K562 (cell line): ENCODE data around the gene KBTBD12. TPM values are rescaled to one million over a fixed set of nuclear protein-coding genes. Genes with fewer than 3 reads are reported as not detected.

Experiments used
- ATAC-seq: fragments of 200-7000 bp; cut with Tn5 transposase; 3 replicates; pipeline ENCODE4 v1.9.1; 2020; ENCODE audit warnings: moderate library complexity
- BruUV-seq: library from RNA; stranded (reverse); fragments of 400-500 nt; replicated peaks from 2 replicates; lab custom pipeline; 2021; lab: Mats Ljungman, UMichigan
- CTCF ChIA-PET: fragments of 300-600 bp; formaldehyde crosslinking; extraction: SDS; loops from one replicate; lab custom pipeline; 2021; ENCODE audit warnings: low intra/inter-chr PET ratio; lab: Yijun Ruan, JAX
- POLR2A ChIA-PET: fragments of 300-600, 350-650 bp; sonication (Branson Sonifier 250); formaldehyde crosslinking; extraction: SDS; loops from one replicate; lab custom pipeline; 2021; ENCODE audit warnings: antibody characterized with exemption, inconsistent platforms; lab: Yijun Ruan, JAX
- DNase-seq, 4 experiments: peaks; one replicate each; pipeline versions ENCODE4 v3.0.0 to v3.0.0-alpha.2; 2011 to 2018; ENCODE audit warnings: low spot score in 3 of 4, mixed read lengths in 3 of 4; ENCODE audit errors: extremely low read depth in 1 of 4
- FAIRE-seq: peaks from 2 replicates; lab custom pipeline; 2011; peaks lifted over from hg19 to GRCh38; lab: Jason Lieb, UNC
- H2AFZ ChIP-seq: 2 replicates; pipeline ENCODE4 v1.6.0; 2011; ENCODE audit warnings: low read depth, low read length, control low read depth, inconsistent platforms
- H3K27ac ChIP-seq: fragments of 200-600 bp; 3 replicates; pipeline ENCODE4 v1.8.0; 2011; ENCODE audit warnings: low read depth, mild to moderate bottlenecking, control low read depth, inconsistent platforms, low read length, moderate library complexity, mixed read lengths; ENCODE audit errors: extremely low read depth
- H3K27me3 ChIP-seq, 2 experiments: fragments of 300-600 bp in 1 of 2; 2 replicates in 1 of 2; 3 replicates in 1 of 2; pipeline versions ENCODE4 v1.6.0 to v1.8.0; 2011; ENCODE audit warnings: inconsistent platforms in 2 of 2, low read length in 2 of 2, mild to moderate bottlenecking in 1 of 2, mixed read lengths in 1 of 2, moderate library complexity in 1 of 2; ENCODE audit not compliant: control insufficient read depth in 2 of 2, insufficient read depth in 2 of 2
- H3K36me3 ChIP-seq: fragments of 300-600 bp; 3 replicates; pipeline ENCODE4 v1.8.0; 2011; ENCODE audit warnings: mild to moderate bottlenecking, low read length, inconsistent platforms; ENCODE audit not compliant: control insufficient read depth, insufficient read depth
- H3K4me1 ChIP-seq, 2 experiments: fragments of 200-600 bp in 1 of 2; replicated peaks in 1 of 2; 2 replicates in 1 of 2; 3 replicates in 1 of 2; pipeline versions ENCODE4 v1.5.1 to v1.8.0; 2011; ENCODE audit warnings: inconsistent platforms in 2 of 2, low read length in 2 of 2, mild to moderate bottlenecking in 1 of 2, mixed read lengths in 1 of 2, moderate library complexity in 1 of 2; ENCODE audit not compliant: control insufficient read depth in 2 of 2, insufficient read depth in 2 of 2
- H3K4me2 ChIP-seq: 2 replicates; pipeline ENCODE4 v1.6.1; 2011; ENCODE audit warnings: low read length, control low read depth, inconsistent platforms, mixed read lengths; ENCODE audit not compliant: insufficient read depth
- H3K4me3 ChIP-seq: fragments of 200-600 bp; sonication (generic), shearing (Covaris generic); 2 replicates; pipeline ENCODE4 v1.5.1; 2016; ENCODE audit warnings: control low read depth, inconsistent platforms
- H3K79me2 ChIP-seq: fragments of 200-600 bp; 3 replicates; pipeline ENCODE4 v1.8.0; 2011; ENCODE audit warnings: low read length, inconsistent platforms; ENCODE audit not compliant: control insufficient read depth, insufficient read depth
- H3K9ac ChIP-seq, 2 experiments: 2 replicates each; pipeline versions ENCODE4 v1.6.0 to v1.6.1; 2011; ENCODE audit warnings: low read depth in 2 of 2, low read length in 2 of 2, control low read depth in 1 of 2, inconsistent platforms in 1 of 2, mild to moderate bottlenecking in 1 of 2, mixed read lengths in 1 of 2; ENCODE audit not compliant: insufficient read depth in 1 of 2
- H3K9me1 ChIP-seq: one replicate; pipeline ENCODE4 v1.6.0; 2011; ENCODE audit warnings: inconsistent platforms, mild to moderate bottlenecking, low read length, moderate library complexity; ENCODE audit not compliant: control insufficient read depth, insufficient read depth
- H3K9me3 ChIP-seq: replicated peaks from 2 replicates; pipeline ENCODE4 v1.5.1; 2011; ENCODE audit warnings: low read depth, low read length, inconsistent platforms; ENCODE audit not compliant: control insufficient read depth, insufficient read depth
- H4K20me1 ChIP-seq: replicated peaks from 2 replicates; pipeline ENCODE4 v1.6.1; 2011; ENCODE audit warnings: low read length, inconsistent platforms, mixed read lengths; ENCODE audit not compliant: control insufficient read depth, insufficient read depth
- AFF1 ChIP-seq, 2 experiments: fragments of 450-650 bp; IDR thresholded peaks; 2 replicates each; pipeline ENCODE4 v1.6.1; 2018; ENCODE audit warnings: mild to moderate bottlenecking in 2 of 2, low read depth in 1 of 2; ENCODE audit not compliant: partially characterized antibody in 2 of 2
- ARID2 ChIP-seq: fragments of 450-650 bp; IDR thresholded peaks from 2 replicates; pipeline ENCODE4 v1.6.1; 2017; ENCODE audit warnings: antibody characterized with exemption, mild to moderate bottlenecking
- CBX5 ChIP-seq: IDR thresholded peaks from 2 replicates; pipeline ENCODE4 v1.6.1; 2014; ENCODE audit warnings: low read depth, borderline replicate concordance
- CC2D1A ChIP-seq: fragments of 450-650 bp; IDR thresholded peaks from 2 replicates; pipeline ENCODE4 v1.6.1; 2017; ENCODE audit warnings: mild to moderate bottlenecking
- ETS2 ChIP-seq: IDR thresholded peaks from 2 replicates; pipeline ENCODE4 v1.6.1; 2016; ENCODE audit warnings: borderline replicate concordance, missing genetic modification characterization, mild to moderate bottlenecking, moderate library complexity, missing compliant biosample characterization; ENCODE audit not compliant: poor library complexity, severe bottlenecking
- HDAC6 ChIP-seq: IDR thresholded peaks from 2 replicates; pipeline ENCODE4 v1.6.1; 2012; ENCODE audit warnings: low read depth, mild to moderate bottlenecking, control low read depth, inconsistent platforms, low read length, moderate library complexity
- IFI16 ChIP-seq: fragments of 250-450 bp; sonication (Bioruptor Pico); IDR thresholded peaks from 2 replicates; pipeline ENCODE4 v2.1.2; 2022; ENCODE audit warnings: mild to moderate bottlenecking, inconsistent platforms
- MTA1 ChIP-seq: fragments of 450-650 bp; IDR thresholded peaks from 2 replicates; pipeline ENCODE4 v1.6.1; 2017; ENCODE audit warnings: borderline replicate concordance
- PRDM10 ChIP-seq: fragments of 450-650 bp; IDR thresholded peaks from 2 replicates; pipeline ENCODE4 v1.6.1; 2018; ENCODE audit not compliant: partially characterized antibody
- SIX5 ChIP-seq, 2 experiments: IDR thresholded peaks; 2 replicates each; pipeline ENCODE4 v1.6.1; 2011; ENCODE audit warnings: low read length in 2 of 2, borderline replicate concordance in 1 of 2, low read depth in 1 of 2, mild to moderate bottlenecking in 1 of 2, moderate library complexity in 1 of 2; ENCODE audit not compliant: insufficient read depth in 1 of 2
- THRAP3 ChIP-seq: fragments of 450-650 bp; IDR thresholded peaks from 2 replicates; pipeline ENCODE4 v1.6.1; 2016; ENCODE audit warnings: mild to moderate bottlenecking, inconsistent platforms, borderline replicate concordance
- ZNF311 ChIP-seq: fragments of 250-450 bp; sonication (Bioruptor Pico); IDR thresholded peaks from 2 replicates; pipeline ENCODE4 v1.4.0; 2020; ENCODE audit warnings: mild to moderate bottlenecking, moderate library complexity
- ZNF586 ChIP-seq: fragments of 450-650 bp; formaldehyde crosslinking; conservative IDR thresholded peaks from 2 replicates; pipeline ENCODE4 v1.4.0; 2020; ENCODE audit warnings: mild to moderate bottlenecking, moderate library complexity
- WGBS: fragments of 100-300 bp; shearing (Covaris generic); methylation state at CpG from one replicate; pipeline ENCODE4 v1.1.6; 2016; ENCODE audit warnings: low coverage, mixed read lengths; ENCODE audit not compliant: insufficient coverage; ENCODE audit errors: missing lambda C conversion rate; 5-methylcytosine and 5-hydroxymethylcytosine counted together
- in situ Hi-C: fragments of 300-500 bp; cut with MboI; formaldehyde crosslinking; loops from 4 replicates; pipeline ENCODE4 v1.15.0; 2018; ENCODE audit warnings: inconsistent platforms, mixed read lengths
- intact Hi-C: fragments of 100-400 bp; cut with micrococcal nuclease; formaldehyde crosslinking; loops from 2 replicates; pipeline ENCODE4 v1.14.2; 2022
- polyA plus RNA-seq, 8 experiments: library from polyadenylated mRNA; depleted of rRNA in 4 of 8; stranded (reverse) in 5 of 8; unstranded in 3 of 8; fragments of >200 nt; fragmentation: Nextera tagmentation in 2 of 8; fragmentation: Illumina TruSeq in 1 of 8; extraction: Ambion mirVana in 2 of 8; extraction: Trizol in 1 of 8; gene quantifications; 2 replicates each; pipeline versions ENCODE4 v1.2.1 to v1.2.3, GENCODE V29; 2011 to 2014; ENCODE audit warnings: inconsistent platforms in 1 of 8, missing spikeins in 1 of 8
- total RNA-seq, 7 experiments: library from RNA; depleted of rRNA in 6 of 7; stranded (reverse); fragments of >200 nt in 6 of 7; fragmentation: Illumina TruSeq in 2 of 7; extraction: Trizol in 2 of 7; gene quantifications; 2 replicates each; pipeline versions ENCODE4 v1.2.1 to v1.2.3, GENCODE V29; 2011 to 2021; ENCODE audit warnings: low replicate concordance in 1 of 7

The KBTBD12 gene
- total and polyA plus RNA-seq, 9 of the 15 experiments (the other 6 are each of a cell fraction or from before 2014, with no cell fraction given) = not detected

- Histone ChIP-seq H3K9me3 (no peaks in the 10 kb centered on the region), H4K20me1 (no peaks in the 10 kb centered on the region), H3K4me3 (no peak overlapping the region), H3K9ac (no peak overlapping the region), H3K27me3 (peaks cover 4 to 44% of the 10 kb centered on the region in 2 experiments; a peak in 4 of 5 replicates), H3K36me3 (no peaks in the 10 kb centered on the region), H3K9me1 (no peaks in the 10 kb centered on the region), H3K79me2 (no peaks in the 10 kb centered on the region), H3K27ac (no peak overlapping the region), H3K4me2 (no peak overlapping the region), H3K4me1 (no peaks in the 10 kb centered on the region), H2AFZ (no peak overlapping the region)
- ChIA-PET POLR2A (no interaction called here), CTCF (no interaction called here)
- ATAC-seq = no peak
- no TSS peak for BruUV-seq
- intact Hi-C loops (loop anchor here (10.0 kb wide), 1 partner anchor 150 kb away; no protein-coding TSS in a partner anchor), in situ Hi-C loops (no loop called here)
- no peak for FAIRE-seq
- WGBS = 0% methylated on average over 8 of the region's 8 CpGs
- no peak for DNase-seq
- TF ChIP-seq CBX5 (no peak), ARID2 (no peak), PRDM10 (no peak), CC2D1A (no peak), IFI16 (CRISPR knock-in tag) (no peak), ZNF311 (CRISPR knock-in tag) (no peak), ETS2 (tag) (no peak), ZNF586 (CRISPR knock-in tag) (no peak), AFF1 (IDR thresholded peaks at IDR 0.05; ENCODE audit: low read depth in 1 of 2, partially characterized antibody in 2 of 2) (no peak), MTA1 (no peak), HDAC6 (no peak), THRAP3 (no peak), SIX5 (IDR thresholded peaks at IDR 0.05; ENCODE audit: borderline replicate concordance in 1 of 2, insufficient read depth in 1 of 2, low read depth in 1 of 2, low read length in 2 of 2) (no peak)
Observed at GRCh38 chr3:127984241-127984975, 69.4 kb downstream of the KBTBD12 start.
